ENCODE data around the gene TCF12. TPM values are rescaled to one million over a fixed set of nuclear protein-coding genes. Genes with fewer than 3 reads are reported as not detected.

The TCF12 gene
- total and polyA plus RNA-seq, 8 donors: 7.7 to 67.4 (median 27.3) TPM

DNA sequence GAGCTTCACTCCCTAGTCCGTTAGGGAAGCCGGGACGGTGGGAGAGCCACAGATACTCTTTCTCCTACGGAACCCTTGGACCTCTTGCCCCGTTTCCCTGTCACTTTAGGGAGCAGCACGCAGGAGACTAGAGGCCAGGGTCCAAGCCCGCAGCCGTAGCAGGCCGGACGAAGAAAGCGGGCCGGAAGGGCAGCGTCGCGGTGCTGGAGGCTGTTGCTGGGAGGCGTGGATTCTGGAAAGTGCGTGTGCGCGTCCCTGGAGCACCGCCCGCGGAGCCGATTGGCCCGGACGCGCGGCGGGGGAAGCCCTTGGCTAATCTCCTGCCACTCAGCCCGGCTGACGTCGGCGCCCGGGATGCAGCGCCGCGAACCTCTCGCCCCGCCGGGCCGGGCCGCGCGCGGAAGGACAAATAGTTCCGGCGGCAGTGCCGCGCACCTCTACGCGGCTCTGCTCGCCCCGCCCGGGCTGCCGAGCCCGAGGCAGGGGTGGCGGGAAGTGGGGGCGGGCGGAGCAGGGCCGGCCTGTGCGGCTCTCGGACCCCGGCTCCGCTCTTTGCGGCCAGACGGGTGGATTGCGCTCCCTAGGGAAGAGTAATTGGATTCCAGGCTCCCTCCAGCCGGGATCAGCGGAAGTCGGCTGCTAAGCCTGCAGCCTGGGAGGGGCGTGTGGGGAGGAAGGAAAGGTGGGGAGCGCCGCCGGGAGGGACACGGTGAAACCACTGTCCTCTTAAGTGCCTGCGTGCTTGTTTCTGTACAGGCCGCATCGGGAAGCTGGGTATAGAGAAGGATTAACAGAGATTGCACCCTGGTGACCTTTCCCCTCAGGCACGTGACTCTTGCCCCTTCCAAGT lies 31.3 kb upstream of the TCF12 start:
- FAIRE-seq (no peak), ATAC-seq (peak; percentile 95 to 99 (median 97)), DNase-seq (peak; percentile 94 to 96 (median 94))
- TF ChIP-seq, protein P1, sequence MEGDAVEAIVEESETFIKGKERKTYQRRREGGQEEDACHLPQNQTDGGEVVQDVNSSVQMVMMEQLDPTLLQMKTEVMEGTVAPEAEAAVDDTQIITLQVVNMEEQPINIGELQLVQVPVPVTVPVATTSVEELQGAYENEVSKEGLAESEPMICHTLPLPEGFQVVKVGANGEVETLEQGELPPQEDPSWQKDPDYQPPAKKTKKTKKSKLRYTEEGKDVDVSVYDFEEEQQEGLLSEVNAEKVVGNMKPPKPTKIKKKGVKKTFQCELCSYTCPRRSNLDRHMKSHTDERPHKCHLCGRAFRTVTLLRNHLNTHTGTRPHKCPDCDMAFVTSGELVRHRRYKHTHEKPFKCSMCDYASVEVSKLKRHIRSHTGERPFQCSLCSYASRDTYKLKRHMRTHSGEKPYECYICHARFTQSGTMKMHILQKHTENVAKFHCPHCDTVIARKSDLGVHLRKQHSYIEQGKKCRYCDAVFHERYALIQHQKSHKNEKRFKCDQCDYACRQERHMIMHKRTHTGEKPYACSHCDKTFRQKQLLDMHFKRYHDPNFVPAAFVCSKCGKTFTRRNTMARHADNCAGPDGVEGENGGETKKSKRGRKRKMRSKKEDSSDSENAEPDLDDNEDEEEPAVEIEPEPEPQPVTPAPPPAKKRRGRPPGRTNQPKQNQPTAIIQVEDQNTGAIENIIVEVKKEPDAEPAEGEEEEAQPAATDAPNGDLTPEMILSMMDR (IDR thresholded peaks at IDR 0.05): no peak
- Histone ChIP-seq H3K27me3 (no peaks in the 10 kb centered on the region), H3K4me1 (peaks cover 0 to 18% (median 0%) of the 10 kb centered on the region in 3 donors), H3K36me3 (no peaks in the 10 kb centered on the region), H3K9me3 (no peaks in the 10 kb centered on the region), H3K4me3 (peak overlapping the region; percentile 59 to 72 (median 62)), H3K27ac (peak overlapping the region; percentile 94 to 99 (median 96))
- 0% methylated on average over 78 of the region's 78 CpGs for WGBS, 2 donors
- intact Hi-C loops (cut with DNase I): no loop called here

DNA sequence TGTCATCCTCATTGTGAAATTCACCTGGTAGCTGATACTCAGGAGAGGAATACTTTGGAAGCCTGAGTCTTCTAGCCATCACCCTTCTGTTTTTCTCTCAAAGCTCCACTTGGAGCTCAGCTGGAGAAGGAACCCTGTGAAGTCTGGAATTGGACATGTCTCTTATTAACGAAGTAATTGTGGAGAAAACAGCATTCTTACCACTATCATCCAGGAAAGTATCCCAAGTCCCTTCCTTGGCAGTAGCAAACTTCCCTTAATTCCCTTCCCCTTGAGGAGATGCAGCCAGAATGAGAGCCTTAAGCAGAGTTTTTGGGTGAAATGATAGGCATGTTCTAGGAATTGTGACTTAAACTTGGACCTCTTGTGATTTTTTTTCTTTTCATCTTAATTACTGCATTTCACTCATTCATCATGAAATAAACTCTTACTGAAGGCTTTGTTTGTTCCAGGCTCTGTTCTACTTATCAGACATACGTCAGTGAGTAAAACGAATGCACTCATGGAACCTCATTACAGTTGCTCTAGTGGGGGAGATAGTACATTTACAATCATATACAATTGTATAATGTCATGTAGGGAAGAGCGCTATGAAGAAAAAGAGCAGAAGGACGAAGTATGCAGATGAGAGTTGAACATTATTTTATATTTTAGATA lies 30.5 kb upstream of the TCF12 start:
- no peak for FAIRE-seq
- ATAC-seq: no peak
- Histone ChIP-seq H3K4me3 (peak overlapping the region; percentile 59 to 72 (median 62)), H3K27me3 (no peaks in the 10 kb centered on the region), H3K27ac (peak overlapping the region; percentile 94 to 99 (median 96)), H3K4me1 (peaks cover 0 to 18% (median 0%) of the 10 kb centered on the region in 3 donors), H3K36me3 (no peaks in the 10 kb centered on the region), H3K9me3 (no peaks in the 10 kb centered on the region)
- TF ChIP-seq, protein P1 (IDR thresholded peaks at IDR 0.05): no peak
- no peak for DNase-seq
- 31 to 35% methylated on average over 5 of the region's 5 CpGs for WGBS, 2 donors
- intact Hi-C loops (cut with DNase I): no loop called here

DNA sequence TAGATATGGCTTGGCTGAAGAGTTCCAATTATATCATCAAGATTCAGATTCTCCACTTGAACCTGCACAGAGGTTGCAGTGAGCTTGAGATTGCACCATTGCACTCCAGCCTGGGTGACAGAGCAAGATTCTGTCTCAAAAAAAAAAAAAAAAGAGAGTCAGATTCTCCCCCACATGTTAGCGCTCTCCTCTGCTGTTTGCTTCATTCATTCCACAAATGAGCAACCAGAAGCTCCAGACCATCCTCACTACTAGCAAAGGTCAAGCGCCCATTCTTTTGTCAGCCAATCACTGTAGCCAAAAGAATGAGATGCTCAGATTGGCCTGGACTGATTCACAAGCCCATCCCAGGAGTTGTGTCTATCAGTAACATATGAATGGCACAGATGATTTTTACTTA lies 28.4 kb upstream of the TCF12 start:
- 96 to 98% methylated on average over 2 of the region's 2 CpGs for WGBS, 2 donors
- H3K4me3 ChIP-seq: no peak overlapping the region
- no peak overlapping the region for H3K27ac ChIP-seq
- intact Hi-C loops (cut with DNase I): no loop called here
- DNase-seq (no peak), FAIRE-seq (no peak), ATAC-seq (no peak)
- no peaks in the 10 kb centered on the region for H3K27me3 ChIP-seq
- TF ChIP-seq, protein P1 (IDR thresholded peaks at IDR 0.05): no peak
- no peaks in the 10 kb centered on the region for H3K36me3 ChIP-seq
- no peaks in the 10 kb centered on the region for H3K9me3 ChIP-seq
- peaks cover 0 to 18% (median 0%) of the 10 kb centered on the region in 3 donors for H3K4me1 ChIP-seq

DNA sequence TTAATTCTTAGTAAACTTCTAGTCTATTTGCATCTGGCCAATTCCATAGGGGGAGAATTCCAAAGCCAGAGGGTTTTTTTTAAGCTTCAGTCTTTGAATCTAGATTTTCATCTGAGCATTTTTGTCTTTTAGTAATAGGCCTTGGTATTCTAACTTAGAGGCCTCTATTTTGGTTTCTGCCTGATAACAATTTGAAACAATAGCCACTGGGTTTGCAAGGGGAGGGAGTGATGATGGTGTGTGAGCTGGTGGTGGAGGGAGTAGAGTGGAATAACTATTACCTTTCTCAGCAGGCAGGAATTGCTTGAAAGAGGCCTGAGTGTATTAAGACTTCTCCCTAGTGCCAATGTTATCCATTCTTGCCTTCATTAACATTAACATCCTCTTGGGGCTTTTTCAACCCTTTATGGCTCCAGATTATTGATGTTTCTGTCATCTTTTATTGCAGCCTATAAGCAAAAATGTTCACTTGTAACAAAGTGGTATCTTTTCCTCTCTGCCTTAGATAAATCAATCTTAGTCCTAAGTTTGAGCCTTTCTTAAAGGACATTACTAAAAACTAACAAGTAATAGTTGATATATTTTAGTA lies 26.5 kb upstream of the TCF12 start:
- intact Hi-C loops (cut with DNase I): no loop called here
- no peaks in the 10 kb centered on the region for H3K27me3 ChIP-seq
- TF ChIP-seq, protein P1 (IDR thresholded peaks at IDR 0.05): no peak
- H3K9me3 ChIP-seq: no peaks in the 10 kb centered on the region
- FAIRE-seq: no peak
- peaks cover 0 to 12% (median 0%) of the 10 kb centered on the region in 3 donors for H3K4me1 ChIP-seq
- no peak overlapping the region for H3K27ac ChIP-seq
- H3K36me3 ChIP-seq: no peaks in the 10 kb centered on the region
- H3K4me3 ChIP-seq: no peak overlapping the region
- DNase-seq: no peak
- ATAC-seq: no peak

Measured in pancreas (tissue), 10 donors.